CD8-positive, alpha-beta T cell (primary cell): ENCODE data around the gene PTPRN. TPM values are rescaled to one million over a fixed set of nuclear protein-coding genes. Genes with fewer than 3 reads are reported as not detected.

Experiments used
- microRNA-seq: library from miRNA; unstranded; fragments of <30 nt; microRNA quantifications from one replicate; pipeline ENCODE4 v1.2.0, GENCODE V29; 2022; ENCODE audit warnings: borderline microRNAs expressed
- total RNA-seq, 46 experiments: library from RNA in 2 of 46; stranded (reverse) in 2 of 46; gene quantifications; one replicate each; pipeline ENCODE4 v1.2.3 and lab custom pipeline; 2021 to 2026

Gene PTPRN
- total RNA-seq, 2 experiments from 2014 or later = 0.39 to 0.46 TPM

Small RNA genes within 50 kb of the gene (microRNA-seq; reads per million reads assigned to microRNA genes)
- not detected for gene MIR153-1

Other genes with a start within 250 kb of the PTPRN start
- not detected for gene IHH, start 248.5 kb downstream of the PTPRN start, total RNA-seq
- 1 to 10 TPM; 7.2 to 8.1 TPM for gene NHEJ1, start 148.6 kb downstream of the PTPRN start, total RNA-seq
- gene SLC23A3, start 139.4 kb downstream of the PTPRN start, total RNA-seq = under 1 TPM; 0.73 to 0.94 TPM
- gene CNPPD1, start 132.5 kb downstream of the PTPRN start, total RNA-seq = 10 to 100 TPM; 41.0 to 46.0 TPM
- gene RETREG2, start 131.1 kb downstream of the PTPRN start, total RNA-seq = 10 to 100 TPM; 76.7 to 79.0 TPM
- 10 to 100 TPM; 74.3 to 78.7 TPM for gene ZFAND2B, start 102.6 kb downstream of the PTPRN start, total RNA-seq
- 1 to 10 TPM; 3.4 to 3.5 TPM for gene ABCB6, start 90.4 kb downstream of the PTPRN start, total RNA-seq
- gene ATG9A, start 79.8 kb downstream of the PTPRN start, total RNA-seq = 100 to 1,000 TPM; 103 to 116 TPM
- 10 to 100 TPM; 97.4 to 99.5 TPM for gene ANKZF1, start 79.6 kb downstream of the PTPRN start, total RNA-seq
- 1 to 10 TPM; 1.7 to 2.8 TPM for gene GLB1L, start 64.0 kb downstream of the PTPRN start, total RNA-seq
- 10 to 100 TPM; 12.9 to 13.2 TPM for gene STK16, start 63.9 kb downstream of the PTPRN start, total RNA-seq
- not detected for gene TUBA4B, start 56.2 kb downstream of the PTPRN start, total RNA-seq
- gene TUBA4A, start 55.5 kb downstream of the PTPRN start, total RNA-seq = 100 to 1,000 TPM; 322 TPM
- gene DNAJB2, start 30.0 kb downstream of the PTPRN start, total RNA-seq = 100 to 1,000 TPM; 108 to 123 TPM
- not detected for gene RESP18, start 23.3 kb upstream of the PTPRN start, total RNA-seq
- gene DNPEP, start 78.5 kb upstream of the PTPRN start, total RNA-seq = 100 to 1,000 TPM; 101 to 108 TPM
- gene DES, start 109.0 kb upstream of the PTPRN start, total RNA-seq = not detected
- gene SPEG, start 125.4 kb upstream of the PTPRN start, total RNA-seq = 10 to 100 TPM; 18.1 to 21.8 TPM
- gene GMPPA, start 189.5 kb upstream of the PTPRN start, total RNA-seq = 10 to 100 TPM in 1 of 2 experiments, 1 to 10 TPM in 1; 9.4 to 15.0 TPM
- under 1 TPM in 1 of 2 experiments, not detected in 1; 0.14 TPM for gene ASIC4, start 205.1 kb upstream of the PTPRN start, total RNA-seq
- 1 to 10 TPM; 5.2 to 6.2 TPM for gene CHPF, start 234.4 kb upstream of the PTPRN start, total RNA-seq
- under 1 TPM; 0.31 to 0.46 TPM for gene TMEM198, start 234.6 kb upstream of the PTPRN start, total RNA-seq